ENCODE measurements around the gene SMC1B. TPM values are rescaled to one million over a fixed set of nuclear protein-coding genes. Genes with fewer than 3 reads are reported as not detected.

The SMC1B gene
- total RNA-seq, 4 donors from 2014 or later = 0.13 TPM; not detected in 3

- DNase-seq = no peak
- WGBS, 2 donors = 86 to 87% methylated on average over 16 of the region's 16 CpGs
- H3K36me3 ChIP-seq = no peaks in the 10 kb centered on the region
- H3K4me1 ChIP-seq = peaks cover 5 to 8% of the 10 kb centered on the region in 2 donors
- no peak for TF ChIP-seq CTCF (IDR thresholded peaks at IDR 0.05)
- TF ChIP-seq POLR2A (IDR thresholded peaks at IDR 0.05) = no peak
- H3K27ac ChIP-seq = no peak overlapping the region
- no peaks in the 10 kb centered on the region for H3K27me3 ChIP-seq
- intact Hi-C loops (cut with DNase I) = no loop called here
- no peaks in the 10 kb centered on the region for H3K9me3 ChIP-seq
- no peak overlapping the region for H3K4me3 ChIP-seq (replicated peaks in 1 of 3)
Measured at GRCh38 chr22:45418056-45418769, 4.8 kb upstream of the SMC1B start.

GRCh38 chr22:45413013-45413367 lies 409 bp downstream of the SMC1B start:
- Histone ChIP-seq H3K27me3 (no peaks in the 10 kb centered on the region), H3K27ac (no peak overlapping the region), H3K36me3 (no peaks in the 10 kb centered on the region), H3K9me3 (no peaks in the 10 kb centered on the region), H3K4me1 (peaks cover 7 to 12% of the 10 kb centered on the region in 2 donors), H3K4me3 (replicated peaks in 1 of 3) (peak overlapping the region in 1 of 3 donors; percentile 24)
- TF ChIP-seq CTCF (IDR thresholded peaks at IDR 0.05) (no peak), POLR2A (IDR thresholded peaks at IDR 0.05) (no peak)
- no peak for DNase-seq
- intact Hi-C loops (cut with DNase I) = no loop called here
- WGBS, 2 donors = 90 to 95% methylated on average over 25 to 27 of the region's 27 CpGs

GRCh38 chr22:45407793-45408192 lies 5.6 kb downstream of the SMC1B start:
- intact Hi-C loops (cut with DNase I) = no loop called here
- Histone ChIP-seq H3K36me3 (no peaks in the 10 kb centered on the region), H3K4me1 (no peaks in the 10 kb centered on the region), H3K9me3 (no peaks in the 10 kb centered on the region), H3K4me3 (replicated peaks in 1 of 3) (no peak overlapping the region), H3K27me3 (no peaks in the 10 kb centered on the region), H3K27ac (no peak overlapping the region)
- no peak for TF ChIP-seq POLR2A (IDR thresholded peaks at IDR 0.05)
- no peak for TF ChIP-seq CTCF (IDR thresholded peaks at IDR 0.05)
- DNase-seq = no peak
- WGBS, 2 donors = 97 to 98% methylated on average over 5 of the region's 5 CpGs

GRCh38 chr22:45402466-45402985 lies 10.9 kb downstream of the SMC1B start:
- Histone ChIP-seq H3K9me3 (no peaks in the 10 kb centered on the region), H3K4me1 (no peaks in the 10 kb centered on the region), H3K27me3 (no peaks in the 10 kb centered on the region), H3K4me3 (replicated peaks in 1 of 3) (no peak overlapping the region), H3K36me3 (no peaks in the 10 kb centered on the region), H3K27ac (no peak overlapping the region)
- intact Hi-C loops (cut with DNase I) = no loop called here
- TF ChIP-seq POLR2A (IDR thresholded peaks at IDR 0.05) (no peak), CTCF (IDR thresholded peaks at IDR 0.05) (no peak)
- no peak for DNase-seq
- 78 to 84% methylated on average over 3 of the region's 3 CpGs for WGBS, 2 donors

- intact Hi-C loops (cut with DNase I) = no loop called here
- H3K27me3 ChIP-seq = no peaks in the 10 kb centered on the region
- no peak overlapping the region for H3K27ac ChIP-seq
- no peaks in the 10 kb centered on the region for H3K36me3 ChIP-seq
- 88 to 89% methylated on average over 5 of the region's 5 CpGs for WGBS, 2 donors
- H3K9me3 ChIP-seq = no peaks in the 10 kb centered on the region
- TF ChIP-seq POLR2A (IDR thresholded peaks at IDR 0.05) (no peak), CTCF (IDR thresholded peaks at IDR 0.05) (no peak)
- no peak for DNase-seq
- H3K4me3 ChIP-seq (replicated peaks in 1 of 3) = no peak overlapping the region
- H3K4me1 ChIP-seq = no peaks in the 10 kb centered on the region
Measured at GRCh38 chr22:45399712-45400445, 13.5 kb downstream of the SMC1B start.

Measured in thyroid gland (tissue), 4 donors.